Left colon (tissue), 2 donors: ENCODE results near the gene ARL2BP. TPM values are rescaled to one million over a fixed set of nuclear protein-coding genes. Genes with fewer than 3 reads are reported as not detected.

Source experiments
- ATAC-seq: fragments of 200-7000 bp; cut with Tn5 transposase; one replicate; pipeline ENCODE4 v1.9.1; 2020; ENCODE audit warnings: mild to moderate bottlenecking, moderate library complexity
- DNase-seq, 2 donors: peaks; one replicate each; pipeline ENCODE4 v3.0.0-alpha.2; 2020
- intact Hi-C, 2 donors: fragments of 100-400 bp; cut with DNase I in 1 of 2; cut with micrococcal nuclease in 1 of 2; formaldehyde crosslinking; loops; one replicate each; pipeline versions ENCODE4 v1.11.2 to v1.14.0; 2022; cut with DNase I, micrococcal nuclease
- total RNA-seq, 2 donors: library from RNA; stranded (reverse); fragmentation: NEBNext Ultra II Directional; extraction: Animal tissue kit (Norgen Biotek cat#: 25700); gene quantifications; one replicate each; pipeline ENCODE4 v1.2.1, GENCODE V29; 2021
- donor health status: DM: no; HTN: no; CAD: no.
- donor health status: DM: yes; HTN: yes; CAD: no.

The ARL2BP gene
- total RNA-seq, 2 donors from 2014 or later = 32.3 to 35.3 TPM

DNA sequence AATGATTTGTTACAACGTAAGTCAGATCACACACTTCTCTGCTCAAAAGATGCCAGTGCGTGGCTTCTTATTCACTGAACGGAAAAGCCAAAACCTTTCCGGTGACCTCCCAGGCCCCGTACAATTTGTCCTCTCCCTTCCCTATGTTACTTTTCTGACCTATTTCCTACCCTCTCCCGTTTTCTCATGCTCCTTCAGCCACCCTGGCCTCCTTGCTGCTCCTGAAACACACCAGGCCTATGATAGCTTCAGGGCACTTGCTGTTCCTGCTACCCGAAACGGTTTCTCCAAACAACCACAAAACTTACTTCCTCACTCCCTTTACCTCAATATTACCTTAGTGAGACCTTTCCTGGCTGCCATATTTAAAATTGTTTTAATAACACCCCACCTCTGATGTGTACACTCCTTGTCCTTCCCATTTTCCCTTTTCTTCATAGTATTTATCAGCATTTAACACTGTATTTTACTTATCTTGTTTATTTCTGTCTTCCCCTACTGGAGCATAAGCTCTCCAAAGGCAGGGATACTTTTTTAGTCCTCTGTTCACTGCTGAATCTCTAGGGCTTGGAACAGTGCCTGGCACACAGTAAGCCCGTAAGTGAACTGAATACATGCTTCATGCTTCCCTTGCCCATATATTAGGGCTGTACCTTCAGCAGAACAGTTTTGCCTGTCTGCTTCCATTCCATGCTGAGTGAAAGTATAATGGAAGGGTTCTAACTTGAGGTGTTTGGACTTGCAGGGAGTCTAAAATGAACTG, 10.9 kb upstream of the ARL2BP start:
- intact Hi-C loops = no loop called here
- peak; percentile 30 for ATAC-seq
- DNase-seq = no peak

DNA sequence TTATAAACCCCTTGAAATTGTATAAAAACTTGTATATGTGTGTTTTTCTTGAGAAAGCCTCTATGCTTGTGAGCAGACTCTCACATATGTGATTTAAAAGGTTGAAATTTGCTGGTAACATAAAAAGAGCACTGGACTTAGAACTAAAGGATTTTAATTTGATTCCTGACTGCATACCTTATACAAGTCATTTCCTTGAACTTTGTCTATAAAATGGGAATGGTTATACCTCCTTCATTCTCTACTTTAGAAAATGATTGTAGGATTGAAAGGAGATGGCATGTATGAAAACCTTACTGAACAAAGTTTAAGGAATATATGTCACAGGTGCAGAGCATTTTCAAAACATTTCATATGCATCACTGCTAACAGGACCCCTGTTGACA, 10.4 kb upstream of the ARL2BP start:
- DNase-seq (no peak), ATAC-seq (peak; percentile 67)
- intact Hi-C loops = no loop called here

DNA sequence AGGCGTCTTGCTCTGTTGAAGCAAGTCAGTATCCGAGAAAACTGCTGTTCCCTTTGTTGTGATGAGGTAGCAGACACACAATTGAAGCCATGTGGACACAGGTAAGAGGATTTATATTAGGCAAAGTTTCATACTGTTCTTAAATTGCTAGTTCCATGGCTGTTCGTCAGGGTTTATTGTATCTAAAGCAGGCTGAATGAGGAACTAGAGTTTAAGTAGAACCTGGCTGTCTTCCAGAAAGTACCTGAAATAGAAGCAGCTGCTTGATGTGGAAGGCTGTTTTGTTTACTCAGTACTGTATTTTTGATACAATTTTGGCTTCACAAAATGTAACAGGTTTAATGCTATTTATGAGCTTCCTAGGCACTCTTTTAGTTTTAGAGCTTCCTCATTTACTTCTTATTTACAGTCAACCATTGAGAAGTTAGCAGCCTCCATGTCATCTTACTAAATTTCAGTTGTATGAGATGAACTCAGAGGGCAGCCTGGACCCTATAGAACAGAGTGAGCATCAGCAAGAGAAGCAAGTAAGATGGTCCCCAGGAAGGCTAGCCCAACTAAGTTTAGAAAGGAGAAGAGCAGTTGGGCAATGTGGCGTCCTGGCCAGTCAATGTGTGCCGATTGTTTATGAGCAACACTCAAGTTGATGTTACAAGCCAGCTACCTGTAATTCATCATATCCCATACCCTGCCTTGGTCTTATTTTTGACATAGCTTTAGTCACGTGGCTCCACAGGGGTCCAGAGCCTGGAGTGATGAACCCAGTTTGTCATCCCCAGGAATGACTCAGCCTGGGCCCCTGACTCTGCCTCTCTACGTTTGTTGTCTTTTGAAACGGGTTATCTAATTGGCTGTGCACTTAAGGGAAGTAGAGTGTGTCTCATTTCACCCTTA, 9.7 kb upstream of the ARL2BP start:
- peak; percentile 79 for ATAC-seq
- no peak for DNase-seq
- intact Hi-C loops = no loop called here

DNA sequence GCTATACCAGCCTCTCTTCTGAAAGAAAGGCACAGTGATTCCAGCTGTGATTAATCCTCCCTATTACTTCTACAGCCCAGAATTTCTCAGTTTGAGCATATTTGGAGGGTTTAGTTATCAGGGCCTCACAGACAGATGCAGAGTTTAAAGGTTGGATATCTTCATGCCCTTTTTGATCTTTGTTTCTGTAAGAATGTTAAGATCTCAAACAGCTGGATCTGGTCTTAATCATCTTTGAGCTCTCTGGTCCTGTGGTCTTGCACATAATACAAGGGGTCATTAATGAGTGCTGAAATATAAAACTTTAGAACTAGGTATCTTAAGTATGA, 9.1 kb upstream of the ARL2BP start:
- DNase-seq = no peak
- intact Hi-C loops = no loop called here
- ATAC-seq = no peak

DNA sequence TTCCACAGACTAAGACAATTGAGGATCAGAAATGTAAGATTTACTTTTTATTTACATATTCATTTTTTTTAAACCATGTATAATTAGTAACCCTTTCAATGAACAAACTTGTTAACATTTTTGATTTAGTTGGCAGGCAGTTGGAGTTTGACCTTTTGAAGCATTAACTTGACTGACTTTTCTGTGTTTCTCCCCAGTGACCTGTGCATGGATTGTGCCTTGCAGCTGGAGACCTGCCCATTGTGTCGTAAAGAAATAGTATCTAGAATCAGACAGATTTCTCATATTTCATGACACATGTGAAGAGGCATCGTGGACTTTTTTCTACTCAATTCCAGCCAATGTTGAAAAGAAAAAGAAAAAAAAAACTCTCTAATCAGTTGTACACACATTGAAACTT, 6.4 kb upstream of the ARL2BP start:
- DNase-seq (no peak), ATAC-seq (no peak)
- intact Hi-C loops = no loop called here

DNA sequence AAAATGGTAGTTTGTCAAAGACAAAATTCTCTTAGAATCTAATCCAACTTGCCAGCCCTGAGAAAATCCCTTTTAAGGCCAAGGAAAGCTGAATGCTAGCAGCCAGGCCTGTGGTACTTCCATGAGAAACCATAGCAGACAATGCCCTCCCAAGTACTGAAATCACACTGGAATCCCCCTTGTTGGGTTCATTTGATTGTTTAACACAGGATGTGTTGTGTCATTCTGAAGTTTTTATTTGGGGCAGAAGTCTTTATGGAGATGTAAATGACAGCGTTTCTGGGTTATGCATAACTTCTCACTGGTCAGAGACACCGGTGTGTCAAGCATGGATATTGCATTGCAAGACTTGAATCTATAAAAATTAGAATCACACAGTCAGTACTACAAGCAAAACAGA, 6.0 kb upstream of the ARL2BP start:
- DNase-seq = no peak
- no peak for ATAC-seq
- intact Hi-C loops = no loop called here

DNA sequence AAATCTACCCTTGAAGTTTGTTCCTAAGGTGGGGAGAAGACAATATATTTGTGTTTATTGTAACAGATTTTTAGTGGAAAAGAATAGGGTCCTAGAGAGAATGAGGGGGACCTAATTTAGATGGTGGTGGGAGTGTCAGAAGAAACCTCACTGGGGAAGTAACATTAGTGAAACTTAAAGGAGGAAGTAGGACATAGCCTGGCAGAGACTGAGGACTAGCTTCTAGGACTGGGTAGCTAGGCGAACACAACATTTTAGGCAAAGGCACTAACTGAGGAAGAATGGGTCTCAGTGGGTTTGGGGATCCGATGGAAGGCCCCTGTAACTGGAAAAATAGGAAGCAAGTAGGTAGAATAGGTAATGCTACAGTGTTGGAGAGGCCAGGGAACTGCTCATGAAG, 4.2 kb upstream of the ARL2BP start:
- ATAC-seq (no peak), DNase-seq (no peak)
- intact Hi-C loops = no loop called here

DNA sequence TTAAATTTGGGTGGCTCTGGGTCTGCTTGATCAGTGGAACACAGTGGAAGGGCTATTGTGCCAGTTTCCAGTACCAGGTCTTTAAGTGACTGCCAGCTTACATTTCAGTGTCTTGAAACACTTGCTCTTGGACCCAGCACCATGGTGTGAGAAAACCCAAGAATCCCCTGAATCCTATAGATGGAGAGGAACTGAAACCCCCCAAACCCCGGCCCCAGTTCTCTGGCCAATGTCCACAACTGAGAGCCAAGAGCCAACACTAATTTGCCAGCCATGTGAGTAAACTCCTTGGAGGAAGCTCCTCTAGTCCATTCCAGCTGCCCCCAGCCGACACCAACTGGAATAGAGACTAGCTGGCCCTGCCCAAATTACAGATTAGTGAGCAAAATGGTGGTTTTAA, 2.4 kb upstream of the ARL2BP start:
- DNase-seq (no peak), ATAC-seq (no peak)
- intact Hi-C loops = no loop called here

DNA sequence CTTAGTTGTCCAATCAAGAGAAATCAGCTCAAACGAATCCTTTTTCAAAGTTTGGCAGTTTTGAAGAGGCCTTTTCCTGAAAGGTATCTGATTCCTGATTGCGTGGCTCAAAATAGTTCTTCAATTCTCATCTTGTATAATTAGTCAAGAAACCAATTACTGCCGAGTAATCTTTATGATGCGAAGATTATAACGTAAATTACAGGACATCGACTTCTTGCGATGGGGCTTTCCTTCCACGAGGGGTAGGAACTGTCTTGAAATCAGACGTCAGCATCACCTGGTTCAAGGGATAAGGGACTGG, 644 bp upstream of the ARL2BP start:
- DNase-seq (no peak), ATAC-seq (peak; percentile 36)
- intact Hi-C loops = no loop called here

DNA sequence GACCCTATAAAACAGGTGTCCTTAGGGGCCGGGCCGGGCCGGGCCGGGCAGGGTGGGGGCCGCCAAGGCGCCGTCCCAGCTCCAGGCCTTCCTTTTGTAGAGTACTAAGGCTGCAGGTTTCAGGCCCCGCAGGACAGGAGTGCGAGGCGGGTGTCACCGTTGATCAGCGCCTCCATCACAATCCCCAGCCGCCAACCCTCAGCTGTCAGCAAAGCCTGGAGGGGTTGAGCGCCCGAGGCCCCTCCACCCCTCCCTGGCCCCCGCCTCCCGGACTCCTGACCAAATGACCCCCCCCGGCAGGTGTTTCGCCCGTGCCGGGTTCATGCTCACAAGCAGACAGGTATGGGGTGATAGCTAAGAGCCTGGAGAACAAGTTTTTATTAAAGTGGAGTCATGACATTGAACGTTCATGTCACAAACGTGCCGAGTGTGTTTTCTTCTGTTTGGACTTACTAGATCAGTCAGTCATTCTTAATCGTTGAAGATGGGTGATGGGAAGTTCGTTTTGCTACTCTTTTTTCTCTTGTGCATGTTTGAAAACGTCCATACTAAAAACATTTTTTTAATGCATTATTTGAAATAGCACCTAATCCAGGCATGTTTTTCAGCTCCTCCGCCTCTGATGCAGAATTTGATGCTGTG, 534 bp downstream of the ARL2BP start:
- ATAC-seq (peak; percentile 48), DNase-seq (peak; percentile 54 to 64)
- intact Hi-C loops = loop anchor here in 1 of 2 donors (5.0 kb wide), 1 partner anchor 153 kb away; the partner anchor contains the start of gene CPNE2

DNA sequence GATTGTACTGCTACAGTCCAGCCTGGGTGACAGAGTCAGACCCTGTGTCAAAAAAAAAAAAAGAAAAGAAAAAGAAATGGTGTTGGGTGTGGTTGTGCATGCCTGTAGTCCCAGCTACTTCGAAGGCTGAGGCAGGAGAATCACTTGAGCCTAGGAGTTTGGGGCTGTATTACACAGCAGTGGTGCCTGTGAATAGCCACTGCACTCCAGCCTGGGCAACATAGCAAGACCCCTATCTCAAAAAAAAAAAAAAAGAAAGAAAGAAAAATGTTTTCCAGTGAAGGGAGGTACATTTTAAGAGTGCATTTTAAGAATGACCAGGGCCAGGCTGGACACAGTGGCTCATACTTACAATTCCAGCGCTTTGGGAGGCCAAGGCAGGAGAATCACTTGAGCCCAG, 6.3 kb downstream of the ARL2BP start:
- no peak for DNase-seq
- intact Hi-C loops = no loop called here

DNA sequence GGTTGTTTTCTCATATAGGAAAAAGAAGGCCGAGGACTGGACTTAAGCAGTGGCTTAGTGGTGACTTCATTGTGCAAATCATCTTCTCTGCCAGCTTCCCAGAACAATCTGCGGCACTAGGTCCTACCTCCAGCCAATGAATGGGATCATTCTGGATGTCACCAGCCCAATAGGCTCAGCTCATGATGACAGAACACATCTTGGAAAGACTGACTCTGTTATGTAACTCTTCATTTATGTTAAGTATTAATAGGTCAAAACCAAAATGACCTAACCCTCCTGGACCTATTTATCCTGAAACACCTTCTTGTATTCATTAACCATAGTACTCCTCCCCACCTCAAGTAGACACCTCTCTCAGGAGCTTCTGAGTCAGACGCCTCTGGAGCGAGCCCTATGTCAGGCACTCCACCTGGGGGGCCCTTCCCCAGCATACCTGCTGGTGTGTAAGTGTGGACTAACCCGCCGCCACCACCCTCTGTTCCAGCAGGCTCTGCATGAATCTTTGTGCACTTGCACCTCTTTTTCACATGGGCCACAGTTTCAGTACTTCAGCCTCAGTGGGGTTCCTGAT, 7.2 kb downstream of the ARL2BP start:
- intact Hi-C loops = no loop called here
- DNase-seq (no peak), ATAC-seq (no peak)

More for the DNA sequence above, 6.3 kb downstream of the ARL2BP start:
- no peak for ATAC-seq

DNA sequence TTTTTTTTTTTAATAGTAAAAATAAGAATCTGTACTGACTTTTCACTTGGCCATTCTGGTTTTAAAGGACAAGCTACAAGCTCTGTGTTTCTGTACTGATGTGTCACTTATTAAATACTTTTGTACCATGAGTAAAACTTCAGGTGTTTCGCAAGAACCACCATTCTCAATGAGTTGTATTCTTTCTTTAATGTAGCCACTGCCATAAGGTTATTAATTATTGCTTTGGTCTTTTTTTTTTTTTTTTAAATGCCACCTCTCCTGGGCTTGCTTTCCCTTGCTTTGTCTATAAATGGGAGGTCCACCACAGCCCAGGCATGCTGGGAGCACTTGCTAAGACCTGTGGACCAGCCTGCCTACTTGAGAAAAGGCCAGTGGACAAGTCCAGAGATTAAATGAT, 8.4 kb downstream of the ARL2BP start:
- ATAC-seq (no peak), DNase-seq (no peak)
- intact Hi-C loops = no loop called here

DNA sequence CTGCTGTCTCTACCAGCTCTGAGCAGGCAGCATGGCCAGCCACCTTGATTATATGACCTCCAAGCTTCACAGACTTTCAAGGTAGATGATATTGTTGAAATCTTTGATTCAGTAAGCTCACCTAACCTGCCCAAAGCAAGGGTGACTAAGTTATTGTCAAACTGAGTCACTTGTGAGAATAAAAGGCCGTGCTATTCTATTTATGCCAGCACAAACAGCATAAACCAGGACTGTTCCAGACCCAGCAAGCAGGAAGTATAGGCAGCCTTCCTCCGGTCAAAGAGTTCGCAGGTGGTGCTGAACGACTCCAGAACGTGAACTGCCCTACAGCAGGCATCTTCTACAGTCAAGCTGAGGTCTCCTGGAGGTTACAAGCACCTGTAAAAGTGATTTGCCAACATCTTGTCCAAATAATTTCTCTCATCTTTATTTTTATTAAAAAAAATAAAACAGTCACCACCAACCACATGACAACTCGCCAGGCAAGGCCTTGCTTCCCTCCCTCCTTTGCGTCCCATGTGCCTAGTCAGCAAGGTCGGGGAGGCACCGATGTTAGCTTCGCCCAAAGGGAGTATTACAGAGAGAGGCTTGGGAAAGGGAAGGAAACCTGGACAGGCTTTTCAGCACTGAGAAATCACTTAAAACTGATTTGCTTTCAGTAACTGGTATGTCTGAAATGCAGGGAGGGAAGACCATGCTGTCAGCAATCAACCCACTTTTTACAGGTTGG, 10.8 kb downstream of the ARL2BP start:
- ATAC-seq = peak; percentile 40
- intact Hi-C loops = no loop called here

DNA sequence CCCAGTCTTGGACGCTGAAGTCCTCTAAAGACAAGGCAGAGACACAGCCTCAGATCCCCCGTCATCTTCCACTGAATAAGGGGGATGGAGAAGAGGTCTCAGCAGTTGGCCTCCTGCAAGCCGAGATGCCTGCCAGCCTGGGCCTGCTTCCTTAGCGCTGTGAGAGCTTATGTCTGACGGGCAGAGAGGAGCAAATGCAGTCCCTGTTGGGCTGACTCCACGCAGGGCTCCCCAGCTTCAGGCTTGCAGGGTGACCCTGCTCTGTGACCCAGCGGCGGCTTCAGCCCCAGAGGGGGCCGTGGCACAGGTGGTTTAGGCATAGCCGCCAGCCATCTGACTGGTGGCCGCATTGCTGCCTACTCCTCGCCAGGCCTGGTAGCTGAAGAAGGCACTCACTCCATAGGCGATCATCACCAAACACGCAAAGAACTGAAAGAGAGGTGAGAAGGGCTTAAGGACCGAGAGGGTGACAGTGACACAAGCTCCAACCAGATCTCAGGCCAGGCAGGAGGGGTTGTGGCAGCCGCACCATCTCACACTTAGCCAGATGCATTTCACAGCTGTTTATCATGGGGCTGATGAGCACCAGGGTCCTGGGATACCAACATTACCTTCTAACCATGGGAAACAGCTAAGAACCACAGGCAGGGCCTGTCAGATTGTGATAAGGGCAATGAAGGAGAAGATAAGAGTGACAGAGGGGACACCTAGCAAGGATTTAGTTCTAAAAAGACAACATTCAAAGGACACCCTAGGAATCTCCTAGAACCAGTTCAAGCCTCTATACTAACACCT, 11.7 kb downstream of the ARL2BP start:
- intact Hi-C loops = no loop called here
- no peak for DNase-seq
- no peak for ATAC-seq

More for the DNA sequence above, 10.8 kb downstream of the ARL2BP start:
- no peak for DNase-seq

DNA sequence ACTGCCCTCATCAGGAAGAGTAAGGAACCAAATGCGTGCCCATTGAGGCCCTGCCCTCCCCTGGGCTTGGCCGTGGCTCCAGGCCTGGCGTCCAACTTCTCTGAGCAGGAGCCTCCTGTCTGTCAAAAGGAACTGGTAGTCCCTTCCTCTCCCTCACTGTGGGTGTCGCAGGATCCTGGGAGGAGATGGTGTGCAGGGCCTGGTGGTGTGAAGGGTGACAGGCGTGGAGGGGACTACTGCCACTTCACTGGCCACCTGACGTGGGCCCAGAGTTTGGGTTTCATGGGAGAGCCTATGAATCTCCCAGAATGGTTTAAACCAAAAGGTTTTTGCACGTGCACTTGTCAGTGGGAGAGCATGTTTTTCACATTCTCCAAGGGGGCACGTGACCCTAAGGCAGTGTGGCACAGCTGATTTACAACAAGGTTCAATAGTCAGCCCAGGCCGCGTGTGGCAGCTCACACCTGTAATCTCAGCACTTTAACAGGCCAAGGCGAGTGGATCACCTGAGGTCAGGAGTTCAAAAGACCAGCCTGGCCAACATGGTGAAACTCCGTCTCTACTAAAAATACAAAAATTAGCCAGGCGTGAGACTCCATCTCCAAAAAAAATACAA, 12.5 kb downstream of the ARL2BP start:
- intact Hi-C loops = no loop called here
- DNase-seq (no peak), ATAC-seq (no peak)

DNA sequence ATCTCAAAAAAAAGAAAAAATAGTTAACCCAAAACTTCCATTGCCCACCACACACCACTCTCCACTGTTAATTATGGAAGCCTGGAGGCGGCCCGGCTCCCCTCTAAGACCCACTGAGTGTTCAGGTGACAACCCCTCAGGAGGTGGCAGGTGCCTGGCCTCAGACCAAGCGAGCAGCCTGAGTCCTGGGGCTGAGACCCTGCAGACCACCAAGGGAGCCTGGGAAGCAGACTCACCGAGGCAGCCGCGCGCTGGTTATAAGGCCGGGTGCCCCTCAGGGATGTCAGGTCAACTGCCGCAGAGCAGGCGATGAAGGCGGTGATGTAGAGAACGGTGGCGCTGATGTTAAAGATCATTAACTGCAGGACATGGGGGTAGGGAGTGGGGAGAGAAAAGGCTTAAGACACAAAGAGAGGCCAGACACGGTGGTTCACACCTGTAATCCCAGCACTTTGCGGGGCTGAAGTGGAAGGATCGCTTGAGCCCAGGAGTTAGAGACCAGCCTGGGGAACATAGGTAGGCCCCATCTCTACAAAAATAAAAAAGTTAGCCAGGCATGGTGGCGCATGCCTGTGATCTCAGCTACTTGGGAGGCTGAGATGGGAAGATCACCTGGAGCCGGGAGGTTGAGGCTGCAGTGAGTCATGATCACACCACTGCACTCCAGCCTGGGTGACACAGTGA, 13.3 kb downstream of the ARL2BP start:
- ATAC-seq (no peak), DNase-seq (peak in 1 of 2 donors; percentile 2)
- intact Hi-C loops = no loop called here
